SU-DHL-6 (cell line): ENCODE data around the gene OR1J1.

ENCODE experiments used
- H2AFZ ChIP-seq: fragments of 200-600 bp; sonication (generic); 2 replicates; pipeline ENCODE4 v1.6.1; 2014; ENCODE audit warnings: low read depth, mild to moderate bottlenecking, moderate library complexity, mixed read lengths, antibody characterized with exemption, low read length; ENCODE audit not compliant: severe bottlenecking
- H3F3A ChIP-seq: fragments of 200-600 bp; shearing (Covaris generic); 2 replicates; pipeline ENCODE4 v1.6.0; 2016; ENCODE audit warnings: antibody characterized with exemption, mild to moderate bottlenecking; ENCODE audit not compliant: insufficient read depth
- H3K27ac ChIP-seq: fragments of 200-600 bp; sonication (generic); 2 replicates; pipeline ENCODE4 v1.5.1; 2016; ENCODE audit warnings: low read depth, mild to moderate bottlenecking, low read length, moderate library complexity, mixed read lengths
- H3K27me3 ChIP-seq: fragments of 200-600 bp; sonication (generic), shearing (Covaris generic); 2 replicates; pipeline ENCODE4 v1.6.0; 2014; ENCODE audit warnings: mild to moderate bottlenecking, low read length
- H3K36me3 ChIP-seq: fragments of 200-600 bp; sonication (generic); 2 replicates; pipeline ENCODE4 v1.6.1; 2014; ENCODE audit warnings: mild to moderate bottlenecking, low read length, mixed read lengths
- H3K4me2 ChIP-seq: fragments of 300-600, 200-600 bp; shearing (Covaris generic), sonication (generic); 2 replicates; pipeline ENCODE4 v1.6.0; 2014; ENCODE audit warnings: low read length, low read depth, mild to moderate bottlenecking; ENCODE audit not compliant: poor library complexity, severe bottlenecking
- H3K4me3 ChIP-seq: fragments of 200-600 bp; sonication (generic); 2 replicates; pipeline ENCODE4 v1.5.1; 2014; ENCODE audit warnings: antibody characterized with exemption, low read length, mild to moderate bottlenecking, mixed read lengths; ENCODE audit not compliant: insufficient read depth, poor library complexity, severe bottlenecking
- H3K79me2 ChIP-seq: fragments of 200-600 bp; sonication (generic); 2 replicates; pipeline ENCODE4 v1.6.1; 2014; ENCODE audit warnings: mild to moderate bottlenecking, low read length, moderate library complexity; ENCODE audit not compliant: insufficient read depth
- H3K9ac ChIP-seq: fragments of 200-600 bp; sonication (generic); 2 replicates; pipeline ENCODE4 v1.7.0; 2014; ENCODE audit warnings: mild to moderate bottlenecking, low read length
- H3K9me2 ChIP-seq: fragments of 200-600 bp; sonication (generic); replicated peaks from 2 replicates; pipeline ENCODE4 v1.6.1; 2014; ENCODE audit warnings: low read length; ENCODE audit not compliant: insufficient read depth
- H3K9me3 ChIP-seq: fragments of 200-600 bp; sonication (generic); 2 replicates; pipeline ENCODE4 v1.6.1; 2014; ENCODE audit warnings: low read length, mixed read lengths; ENCODE audit not compliant: insufficient read depth
- H4K20me1 ChIP-seq: fragments of 200-600 bp; sonication (generic); 2 replicates; pipeline ENCODE4 v1.6.1; 2014; ENCODE audit warnings: low read depth, mild to moderate bottlenecking, antibody characterized with exemption, low read length, moderate library complexity, mixed read lengths
- EZH2phosphoT487 ChIP-seq: fragments of 200-600 bp; sonication (generic), shearing (Covaris generic); conservative IDR thresholded peaks from 2 replicates; pipeline ENCODE4 v1.6.1; 2018; ENCODE audit warnings: mild to moderate bottlenecking, antibody characterized with exemption, low read length, moderate library complexity, mixed read lengths
- TF ChIP-seq, protein P1 (sequence below): fragments of 200-600 bp; sonication (generic); IDR thresholded peaks from one replicate; pipeline ENCODE4 v1.5.1; 2017; ENCODE audit warnings: antibody characterized with exemption, mild to moderate bottlenecking, low read length, moderate library complexity; ENCODE audit not compliant: insufficient read depth, poor library complexity, severe bottlenecking

Gene OR1J1

GRCh38 chr9:122442568-122442967, 35.2 kb downstream of the OR1J1 start:
- H3K9ac ChIP-seq: no peak overlapping the region
- TF ChIP-seq, protein P1, sequence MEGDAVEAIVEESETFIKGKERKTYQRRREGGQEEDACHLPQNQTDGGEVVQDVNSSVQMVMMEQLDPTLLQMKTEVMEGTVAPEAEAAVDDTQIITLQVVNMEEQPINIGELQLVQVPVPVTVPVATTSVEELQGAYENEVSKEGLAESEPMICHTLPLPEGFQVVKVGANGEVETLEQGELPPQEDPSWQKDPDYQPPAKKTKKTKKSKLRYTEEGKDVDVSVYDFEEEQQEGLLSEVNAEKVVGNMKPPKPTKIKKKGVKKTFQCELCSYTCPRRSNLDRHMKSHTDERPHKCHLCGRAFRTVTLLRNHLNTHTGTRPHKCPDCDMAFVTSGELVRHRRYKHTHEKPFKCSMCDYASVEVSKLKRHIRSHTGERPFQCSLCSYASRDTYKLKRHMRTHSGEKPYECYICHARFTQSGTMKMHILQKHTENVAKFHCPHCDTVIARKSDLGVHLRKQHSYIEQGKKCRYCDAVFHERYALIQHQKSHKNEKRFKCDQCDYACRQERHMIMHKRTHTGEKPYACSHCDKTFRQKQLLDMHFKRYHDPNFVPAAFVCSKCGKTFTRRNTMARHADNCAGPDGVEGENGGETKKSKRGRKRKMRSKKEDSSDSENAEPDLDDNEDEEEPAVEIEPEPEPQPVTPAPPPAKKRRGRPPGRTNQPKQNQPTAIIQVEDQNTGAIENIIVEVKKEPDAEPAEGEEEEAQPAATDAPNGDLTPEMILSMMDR: no peak
- TF ChIP-seq EZH2phosphoT487: no peak
- H3K79me2 ChIP-seq: no peaks in the 10 kb centered on the region
- no peaks in the 10 kb centered on the region for H3K9me2 ChIP-seq
- H3K4me3 ChIP-seq: no peak overlapping the region
- H3K4me2 ChIP-seq: no peak overlapping the region
- H2AFZ ChIP-seq: no peak overlapping the region
- no peaks in the 10 kb centered on the region for H3K36me3 ChIP-seq
- no peak overlapping the region for H3K27ac ChIP-seq
- H3K27me3 ChIP-seq: no peaks in the 10 kb centered on the region
- no peaks in the 10 kb centered on the region for H3K9me3 ChIP-seq
- no peaks in the 10 kb centered on the region for H3F3A ChIP-seq
- no peaks in the 10 kb centered on the region for H4K20me1 ChIP-seq
